GM21619 (cell line): ENCODE data around the gene MAOB.
"Not testable (repeated sequence)": the region's sequence is repeated elsewhere in the genome, so short reads cannot be mapped to it uniquely, and the experiment has no call there.

Source experiments
- ATAC-seq: cut with Tn5 transposase; IDR thresholded peaks from one replicate; pipeline ENCODE4 v1.9.1; 2021; ENCODE audit not compliant: unreplicated experiment

Gene MAOB

DNA sequence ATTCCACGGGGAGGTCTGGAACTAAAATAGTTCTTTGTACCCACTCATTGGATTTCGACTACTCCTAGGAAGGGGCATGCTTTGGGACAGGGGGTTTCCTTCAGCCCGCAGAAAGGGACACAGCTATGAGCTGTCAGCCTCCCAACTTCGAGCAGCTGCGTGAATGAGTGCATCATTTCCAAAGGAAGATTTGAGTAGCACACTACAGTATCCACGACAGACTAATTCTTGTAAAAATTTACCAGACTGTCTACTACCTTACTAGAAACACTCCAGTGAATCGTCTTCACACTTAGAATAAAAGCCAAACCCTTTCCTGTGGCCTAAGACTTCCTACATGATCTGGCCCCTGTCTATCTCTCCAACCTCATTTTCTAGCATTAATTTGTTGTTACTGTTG lies 124.2 kb downstream of the MAOB start:
- ATAC-seq, result no peak

DNA sequence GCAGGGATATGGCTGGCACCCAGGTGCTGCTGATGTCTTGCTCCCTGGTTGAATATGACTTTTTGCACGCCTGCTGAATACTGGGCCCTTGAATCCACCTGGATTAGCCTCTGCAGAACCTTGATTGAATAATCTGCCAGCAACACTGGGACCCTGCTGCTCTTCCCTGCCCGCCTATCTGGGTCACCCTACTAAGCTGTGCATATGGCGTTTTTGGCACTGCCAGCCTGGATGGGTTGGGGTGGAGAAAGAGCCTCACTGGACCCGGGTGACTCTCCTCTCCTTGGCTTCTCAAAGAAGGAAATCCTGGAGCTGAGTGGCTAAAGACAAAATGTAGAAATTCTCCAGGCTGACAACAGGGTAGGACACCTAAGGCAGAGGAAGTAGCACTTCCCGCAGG lies 126.2 kb downstream of the MAOB start:
- no peak for ATAC-seq

DNA sequence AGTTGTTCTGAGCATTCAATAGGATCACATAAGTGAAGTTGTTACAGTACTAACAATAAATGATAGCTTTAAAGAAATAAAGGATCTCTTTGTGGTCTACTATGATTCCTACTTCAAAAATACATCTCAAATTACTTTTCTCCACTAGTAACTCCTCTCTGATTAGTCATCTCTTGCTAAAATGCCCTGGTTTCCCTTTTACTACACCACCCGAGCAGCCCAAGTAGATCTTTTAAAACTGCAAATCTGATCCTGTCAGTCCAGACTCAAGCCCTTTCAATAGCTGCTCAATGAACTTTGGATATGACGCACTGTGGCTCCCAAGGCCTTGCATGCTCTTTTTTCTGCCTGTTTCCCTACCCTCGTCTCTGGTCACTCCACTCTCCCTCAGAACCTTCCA lies 128.6 kb downstream of the MAOB start:
- no peak for ATAC-seq

DNA sequence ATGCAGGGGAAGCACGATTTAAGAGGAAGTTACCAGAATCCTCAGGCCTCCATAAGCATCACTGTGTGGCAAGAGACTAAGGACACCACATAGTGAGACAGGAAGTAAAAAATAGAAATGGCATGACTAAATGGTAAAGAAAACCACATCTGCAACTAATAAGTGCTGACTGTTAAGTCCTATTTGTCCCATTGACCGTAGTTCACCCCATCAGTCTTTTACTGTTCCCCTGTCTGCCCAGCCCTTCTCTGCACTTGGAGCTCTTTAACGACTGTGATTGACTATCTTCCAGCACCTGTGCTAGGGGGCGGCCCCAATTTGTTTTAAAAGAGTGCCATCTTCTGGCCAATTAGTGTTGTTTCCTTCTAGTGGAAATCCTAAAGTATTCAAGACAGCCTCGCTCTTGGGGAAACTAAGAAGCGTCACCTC lies 132.0 kb downstream of the MAOB start:
- no peak for ATAC-seq

DNA sequence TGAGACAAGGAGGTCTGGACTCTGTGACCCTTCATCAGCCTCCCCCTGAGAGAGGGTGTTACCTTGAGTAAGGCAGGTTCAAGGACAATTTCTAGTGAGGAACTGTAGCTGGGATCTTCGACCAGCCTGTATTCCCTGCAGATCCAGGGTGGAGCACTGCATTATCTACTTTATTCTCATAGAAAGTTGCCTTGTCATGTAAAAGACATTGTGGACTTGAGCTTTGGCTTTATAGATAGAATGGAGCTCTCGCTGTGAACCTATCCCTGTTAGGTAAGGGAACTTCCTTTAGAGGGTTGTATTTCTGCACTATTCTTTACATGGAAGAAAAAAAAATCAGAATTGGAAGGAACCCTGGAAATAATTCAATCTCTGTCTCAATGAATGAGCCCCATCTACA lies 134.8 kb downstream of the MAOB start:
- ATAC-seq, result no peak

DNA sequence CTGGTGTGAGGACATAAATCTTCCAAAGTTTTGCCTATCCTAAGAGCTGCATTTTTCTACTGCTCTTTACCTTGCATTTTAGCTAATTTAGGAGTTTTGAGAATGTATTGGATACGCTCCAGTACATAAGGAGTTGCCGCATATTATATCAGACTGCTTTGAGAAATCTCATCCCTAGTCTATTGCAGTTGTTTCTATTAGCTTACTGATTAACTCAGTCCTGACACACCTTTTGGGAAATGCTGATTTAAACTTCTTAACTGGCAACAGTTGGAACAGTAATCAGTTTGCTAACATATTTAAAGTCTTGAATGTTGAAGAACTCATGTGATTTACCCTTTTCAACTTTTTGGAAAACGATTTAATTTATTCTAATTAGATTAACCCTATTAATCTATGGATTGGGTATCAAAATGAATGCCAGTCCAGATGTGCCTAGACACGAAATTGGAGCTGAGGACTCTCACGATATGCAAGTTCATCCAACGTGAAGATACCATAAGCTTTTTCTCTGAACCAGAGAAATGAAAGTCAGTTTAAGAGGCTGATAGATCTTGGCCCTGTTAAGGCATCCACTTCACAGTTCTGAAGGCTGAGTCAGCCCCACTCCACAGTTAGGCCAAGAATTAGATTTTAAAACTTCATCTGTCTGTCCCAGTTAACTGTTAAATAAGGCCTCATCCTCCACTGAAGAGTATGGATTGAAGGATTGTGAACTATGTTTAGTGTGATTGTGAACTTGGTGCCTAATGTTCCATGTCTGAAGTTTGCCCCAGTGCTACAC lies 136.1 kb downstream of the MAOB start:
- ATAC-seq, result no peak

DNA sequence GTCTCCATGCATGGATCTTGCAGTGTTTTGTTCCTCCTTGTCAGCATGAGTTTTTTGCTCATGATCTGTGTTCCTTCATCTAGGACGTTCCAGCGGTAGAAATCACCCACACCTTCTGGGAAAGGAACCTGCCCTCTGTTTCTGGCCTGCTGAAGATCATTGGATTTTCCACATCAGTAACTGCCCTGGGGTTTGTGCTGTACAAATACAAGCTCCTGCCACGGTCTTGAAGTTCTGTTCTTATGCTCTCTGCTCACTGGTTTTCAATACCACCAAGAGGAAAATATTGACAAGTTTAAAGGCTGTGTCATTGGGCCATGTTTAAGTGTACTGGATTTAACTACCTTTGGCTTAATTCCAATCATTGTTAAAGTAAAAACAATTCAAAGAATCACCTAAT lies 138.0 kb downstream of the MAOB start:
- ATAC-seq, result no peak

DNA sequence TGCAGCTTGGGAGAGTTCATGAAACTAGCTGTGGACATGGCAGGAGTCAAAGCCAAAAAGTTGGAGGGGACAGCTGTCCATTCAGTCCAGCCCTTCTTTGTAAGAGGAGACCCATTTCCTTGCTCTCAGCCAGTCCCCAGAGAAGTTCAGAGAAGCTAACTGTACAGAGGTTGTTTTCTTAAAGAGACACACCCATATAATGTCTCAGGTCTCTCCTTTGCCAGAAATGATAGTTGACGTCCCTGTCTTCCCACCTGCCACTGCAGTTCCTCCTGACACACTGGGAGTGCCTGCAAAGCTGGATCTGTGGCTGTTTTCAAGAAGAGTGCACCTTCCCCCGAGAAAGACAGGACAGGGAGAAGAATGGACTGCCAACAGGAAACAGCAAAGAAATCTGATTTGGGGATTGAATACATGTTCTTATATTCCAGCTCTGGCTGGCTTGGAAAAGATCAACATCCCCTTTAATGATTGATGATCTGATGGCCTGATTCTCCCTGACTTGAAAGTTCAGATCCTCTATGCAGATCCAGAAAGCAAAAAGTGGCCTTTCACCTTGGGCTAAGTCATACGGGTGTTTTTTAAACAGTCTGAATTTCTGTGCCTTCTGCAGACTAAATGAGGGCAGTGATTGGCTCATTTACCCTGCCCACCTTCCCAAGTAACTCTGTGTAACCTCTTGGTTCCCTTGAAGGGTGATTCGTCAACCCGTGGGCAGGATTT lies 139.0 kb downstream of the MAOB start:
- no peak for ATAC-seq

DNA sequence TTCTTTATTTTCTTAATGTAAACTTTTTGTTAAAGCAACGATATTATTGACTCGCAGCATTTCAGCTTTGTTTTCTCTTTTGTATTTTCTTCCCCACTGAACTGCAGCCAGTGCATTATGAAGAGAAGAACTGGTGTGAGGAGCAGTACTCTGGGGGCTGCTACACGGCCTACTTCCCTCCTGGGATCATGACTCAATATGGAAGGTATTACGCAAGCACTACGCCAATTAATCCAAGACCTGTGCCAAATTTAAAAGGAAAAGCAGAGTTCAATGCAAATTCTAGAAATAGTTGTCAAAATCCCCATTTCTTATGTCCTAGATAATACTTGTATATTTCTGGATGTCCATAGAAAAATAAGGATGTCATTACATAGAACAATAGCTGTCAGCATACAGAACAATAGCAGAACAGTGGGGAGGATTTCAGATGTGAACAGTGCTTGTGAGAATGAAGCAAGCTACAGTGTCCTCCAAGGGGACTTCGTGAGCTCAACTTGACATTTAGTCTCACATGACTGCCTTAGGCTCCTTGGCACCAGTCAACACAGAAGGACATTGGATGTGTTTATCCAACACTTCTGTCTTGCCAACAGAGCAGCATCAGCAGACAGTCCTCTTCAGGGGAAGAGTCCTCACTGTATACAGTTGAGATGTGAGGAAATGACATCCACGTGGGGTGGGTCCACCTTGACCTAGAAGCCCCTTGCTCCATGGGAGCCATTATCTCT lies 140.2 kb downstream of the MAOB start:
- ATAC-seq, result no peak

DNA sequence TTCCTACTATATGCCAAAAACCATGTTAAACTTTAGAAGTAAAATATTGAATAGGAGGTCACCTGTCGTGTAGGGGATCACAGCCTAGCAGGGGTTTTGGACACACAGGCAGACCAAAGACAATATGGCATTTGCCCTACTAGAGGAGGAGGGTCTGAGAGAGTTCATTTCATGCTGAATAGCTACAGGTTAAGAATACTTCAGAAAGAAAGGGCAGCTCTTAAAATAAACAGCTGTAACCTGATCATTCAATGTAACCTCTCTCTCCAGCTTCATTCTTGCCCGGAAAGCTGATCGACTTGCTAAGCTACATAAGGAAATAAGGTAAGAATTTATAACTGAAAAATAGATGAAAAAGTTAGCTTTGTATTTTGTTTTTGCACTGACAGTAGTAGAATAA lies 146.3 kb downstream of the MAOB start:
- no peak for ATAC-seq

DNA sequence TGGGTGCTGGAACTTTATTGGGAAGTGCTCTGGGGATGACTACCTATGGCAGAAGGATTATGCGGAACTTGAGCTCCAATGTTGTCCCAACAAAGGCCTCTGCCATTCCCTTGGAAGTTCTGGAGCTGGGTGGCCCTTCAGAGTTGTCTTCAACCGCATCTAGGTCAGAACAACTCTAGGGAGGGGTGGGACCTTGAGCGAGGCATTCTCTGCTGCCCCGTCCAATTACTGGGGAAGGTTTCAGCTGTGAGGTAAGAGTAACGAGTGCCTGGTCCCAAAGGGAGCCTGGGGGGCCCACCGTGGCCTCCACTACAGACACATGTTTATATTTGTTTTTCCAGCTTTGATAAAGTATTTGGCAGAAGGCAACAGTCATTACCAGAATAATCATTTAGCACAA lies 146.7 kb downstream of the MAOB start:
- ATAC-seq, result no peak

DNA sequence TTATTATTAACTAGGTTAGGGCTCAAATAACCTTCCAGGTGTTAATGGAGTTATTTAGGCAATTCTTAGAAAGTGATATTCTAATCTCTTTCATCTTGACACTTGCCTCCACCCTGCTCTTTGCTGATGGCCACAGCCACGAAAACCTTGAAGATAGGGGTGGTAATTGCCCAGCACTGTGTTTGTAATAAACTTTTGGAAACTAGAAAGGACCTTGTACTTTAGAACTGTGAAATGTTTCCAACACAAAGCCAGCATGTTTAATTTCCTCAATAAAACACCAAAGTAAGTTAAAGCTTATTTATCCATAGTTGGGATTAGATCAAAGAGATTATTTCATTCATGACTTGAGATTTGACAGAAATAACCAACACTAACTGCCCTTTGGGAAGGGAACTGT lies 147.8 kb downstream of the MAOB start:
- no peak for ATAC-seq

DNA sequence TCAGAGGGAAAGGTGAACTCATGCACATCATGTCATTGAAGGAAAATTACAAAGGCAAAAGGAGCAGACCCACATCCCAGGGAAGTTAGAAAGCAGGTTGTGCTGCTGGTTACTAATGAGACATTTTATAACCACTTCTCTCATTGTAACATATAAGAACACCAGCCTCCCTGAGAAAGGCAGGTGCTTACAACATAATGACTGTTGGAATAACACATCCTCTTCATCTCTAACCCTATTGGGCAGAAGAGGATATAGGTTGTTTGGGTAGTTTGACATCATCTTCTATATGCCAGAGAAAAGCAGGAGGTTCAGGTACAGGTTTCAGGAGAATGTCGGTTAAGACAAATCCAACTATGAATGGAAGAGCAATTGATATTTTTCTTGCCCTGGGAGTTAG lies 148.6 kb downstream of the MAOB start:
- ATAC-seq, result no peak

DNA sequence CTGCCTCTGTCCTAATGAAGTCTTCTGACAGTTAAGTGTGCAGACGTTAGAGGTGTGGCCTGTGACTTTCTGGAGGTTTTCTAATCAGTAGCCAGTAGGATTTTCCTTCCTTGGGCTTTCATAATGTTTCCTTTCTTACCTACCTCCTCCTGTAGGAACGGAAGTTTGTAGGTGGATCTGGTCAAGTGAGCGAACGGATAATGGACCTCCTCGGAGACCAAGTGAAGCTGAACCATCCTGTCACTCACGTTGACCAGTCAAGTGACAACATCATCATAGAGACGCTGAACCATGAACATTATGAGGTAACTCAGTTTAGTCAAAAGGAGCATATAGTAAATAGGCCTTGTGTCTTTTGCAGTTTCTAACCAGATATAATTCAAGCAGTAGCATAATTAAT lies 151.2 kb downstream of the MAOB start:
- no peak for ATAC-seq

DNA sequence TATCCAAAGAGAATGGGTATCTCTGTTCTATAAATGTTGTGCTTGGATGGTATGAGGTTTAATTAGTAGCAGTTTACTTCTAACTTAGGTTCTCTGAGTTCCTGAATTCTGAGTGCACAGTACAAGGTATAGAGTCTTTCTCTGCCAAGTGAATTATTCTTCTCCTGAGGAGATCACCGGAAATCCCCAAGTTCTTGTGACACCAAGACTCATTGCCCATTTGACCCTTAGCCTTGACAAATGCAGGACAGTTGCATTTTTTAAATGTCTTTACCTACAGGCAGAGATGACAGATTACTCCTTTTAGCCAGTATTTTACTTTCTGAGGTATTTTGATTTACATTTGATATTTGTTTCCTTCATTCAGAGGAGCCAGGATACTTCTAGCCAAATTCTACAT lies 153.3 kb downstream of the MAOB start:
- ATAC-seq, result no peak

DNA sequence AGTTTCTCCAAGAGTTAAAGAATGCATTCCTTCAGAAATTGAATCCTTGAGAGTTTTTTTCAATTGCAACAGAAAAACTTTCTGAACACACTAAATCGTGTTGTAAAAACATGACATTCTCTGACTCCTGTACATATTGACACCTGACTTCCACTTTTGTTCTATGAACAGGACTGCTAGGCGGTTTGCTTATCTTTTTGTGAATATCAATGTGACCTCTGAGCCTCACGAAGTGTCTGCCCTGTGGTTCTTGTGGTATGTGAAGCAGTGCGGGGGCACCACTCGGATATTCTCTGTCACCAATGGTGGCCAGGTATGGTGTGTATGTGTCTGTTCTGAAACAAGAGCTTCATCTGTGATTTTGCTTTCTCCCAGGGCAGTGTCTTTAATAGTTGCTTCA lies 154.2 kb downstream of the MAOB start:
- no peak for ATAC-seq

DNA sequence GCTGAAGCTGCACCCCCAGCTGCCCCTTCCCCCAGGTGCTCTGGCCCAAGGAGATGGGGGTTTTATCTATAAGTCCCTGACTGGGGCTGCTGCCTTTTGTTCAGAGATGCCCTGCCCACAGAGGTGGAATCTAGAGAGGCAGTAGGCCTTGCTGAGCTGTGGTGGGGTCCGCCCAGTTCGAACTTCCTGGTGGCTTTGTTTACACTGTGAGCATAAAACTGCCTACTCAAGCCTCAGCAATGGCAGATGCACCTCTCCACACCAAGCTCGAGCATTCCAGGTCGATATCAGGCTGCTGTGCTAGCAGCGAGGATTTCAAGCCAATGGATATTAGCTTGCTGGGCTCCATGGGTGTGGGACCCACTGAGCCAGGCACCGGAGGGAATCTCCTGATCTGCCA lies 155.0 kb downstream of the MAOB start:
- ATAC-seq, result not testable (repeated sequence)

DNA sequence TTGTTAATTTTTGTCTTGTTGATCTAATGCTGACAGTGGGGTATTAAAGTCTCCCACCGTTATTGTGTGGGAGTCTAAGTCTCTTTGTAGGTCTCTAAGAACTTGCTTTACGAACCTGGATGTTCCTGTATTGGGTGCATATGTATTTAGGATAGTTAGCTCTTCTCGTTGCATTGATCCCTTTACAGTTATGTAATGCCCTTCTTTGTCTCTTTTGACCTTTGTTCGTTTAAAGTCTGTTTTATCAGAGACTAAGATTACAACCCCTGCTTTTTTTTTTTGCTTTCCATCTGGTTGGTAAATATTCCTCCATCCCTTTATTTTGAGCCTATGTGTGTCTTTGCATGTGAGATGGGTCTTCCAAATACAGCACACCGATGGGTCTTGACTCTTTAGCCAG lies 157.0 kb downstream of the MAOB start:
- ATAC-seq, result not testable (repeated sequence)

DNA sequence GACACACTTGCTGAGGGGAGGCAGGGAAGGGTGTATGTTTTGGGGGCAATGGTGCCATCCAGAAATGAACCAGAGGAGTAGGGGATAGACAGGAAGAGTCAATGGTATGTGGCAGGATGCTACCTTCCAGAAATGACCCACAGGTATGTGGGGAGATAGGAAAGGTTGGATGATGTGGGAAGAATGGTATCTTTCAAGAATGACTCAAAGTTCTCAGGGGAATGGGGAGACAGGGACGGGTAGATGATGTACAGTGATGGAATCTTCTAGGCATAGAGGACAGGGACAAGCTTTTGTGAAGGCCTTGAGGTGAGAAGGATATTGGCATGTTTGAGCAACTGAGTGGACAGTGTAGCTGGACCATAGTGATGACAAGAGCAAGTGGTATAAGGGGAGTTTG lies 161.3 kb downstream of the MAOB start:
- no peak for ATAC-seq

DNA sequence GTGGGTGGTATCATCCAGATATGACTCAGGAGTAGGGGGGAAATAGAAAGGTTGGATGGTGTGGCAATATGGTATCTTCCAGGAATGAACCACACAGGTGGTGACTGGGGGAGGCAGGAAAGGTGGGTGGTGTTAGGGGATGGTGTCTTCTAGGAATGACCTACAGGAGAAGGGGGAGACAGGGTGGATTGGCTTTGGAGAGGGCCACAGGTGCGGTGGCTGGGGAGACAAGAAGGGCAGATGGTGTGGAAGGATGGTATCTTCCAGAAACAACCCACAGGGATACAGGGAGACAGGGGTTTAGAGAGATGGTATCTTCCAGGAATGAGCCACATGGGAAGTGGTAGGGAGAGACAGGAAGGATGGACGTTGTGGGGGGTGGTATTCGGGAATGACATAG lies 162.2 kb downstream of the MAOB start:
- no peak for ATAC-seq

DNA sequence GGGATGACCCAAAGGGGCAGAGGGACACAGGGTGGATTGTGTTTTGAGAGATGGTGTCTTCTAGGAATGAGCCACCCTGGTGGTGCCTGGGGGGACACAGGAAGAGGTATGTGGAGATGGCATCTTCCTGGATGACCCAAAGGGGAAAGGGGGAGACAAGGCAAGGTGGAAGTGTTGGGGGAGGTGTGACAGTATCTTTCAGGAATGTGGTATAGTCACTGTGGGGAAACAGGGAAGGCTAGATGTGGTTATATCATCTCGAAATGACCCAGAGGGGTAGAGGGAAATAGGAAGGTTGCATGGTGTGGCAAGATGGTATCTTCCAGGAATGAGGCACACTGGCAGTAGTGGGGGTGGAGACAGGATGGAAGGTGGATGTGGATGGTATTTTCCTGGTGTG lies 163.3 kb downstream of the MAOB start:
- no peak for ATAC-seq

DNA sequence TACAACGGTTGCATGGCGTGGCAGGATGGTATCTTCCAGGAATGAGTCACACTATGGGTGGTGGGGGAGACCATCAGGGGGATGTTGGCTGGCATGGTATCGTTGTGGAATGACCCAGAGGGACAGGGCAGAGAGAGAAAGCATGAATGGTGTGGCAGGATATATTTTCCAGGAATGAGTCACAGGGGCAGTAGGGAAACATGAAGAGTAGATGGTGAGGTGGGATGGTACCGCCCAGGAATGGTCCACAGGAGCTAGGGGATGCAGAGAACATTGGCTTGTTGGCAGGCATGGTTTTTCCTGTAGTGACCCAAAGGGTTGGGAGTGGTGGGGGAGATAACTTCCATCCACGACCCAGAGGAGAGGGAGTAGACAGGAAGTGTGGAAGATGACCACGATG lies 163.7 kb downstream of the MAOB start:
- no peak for ATAC-seq
